HG03457 (cell line): ENCODE measurements around the gene PPP1R14C.

ENCODE experiments used
- ATAC-seq: cut with Tn5 transposase; IDR thresholded peaks from one replicate; pipeline ENCODE4 v1.9.1; 2021; ENCODE audit warnings: moderate number of reproducible peaks; ENCODE audit not compliant: unreplicated experiment

PPP1R14C gene

DNA sequence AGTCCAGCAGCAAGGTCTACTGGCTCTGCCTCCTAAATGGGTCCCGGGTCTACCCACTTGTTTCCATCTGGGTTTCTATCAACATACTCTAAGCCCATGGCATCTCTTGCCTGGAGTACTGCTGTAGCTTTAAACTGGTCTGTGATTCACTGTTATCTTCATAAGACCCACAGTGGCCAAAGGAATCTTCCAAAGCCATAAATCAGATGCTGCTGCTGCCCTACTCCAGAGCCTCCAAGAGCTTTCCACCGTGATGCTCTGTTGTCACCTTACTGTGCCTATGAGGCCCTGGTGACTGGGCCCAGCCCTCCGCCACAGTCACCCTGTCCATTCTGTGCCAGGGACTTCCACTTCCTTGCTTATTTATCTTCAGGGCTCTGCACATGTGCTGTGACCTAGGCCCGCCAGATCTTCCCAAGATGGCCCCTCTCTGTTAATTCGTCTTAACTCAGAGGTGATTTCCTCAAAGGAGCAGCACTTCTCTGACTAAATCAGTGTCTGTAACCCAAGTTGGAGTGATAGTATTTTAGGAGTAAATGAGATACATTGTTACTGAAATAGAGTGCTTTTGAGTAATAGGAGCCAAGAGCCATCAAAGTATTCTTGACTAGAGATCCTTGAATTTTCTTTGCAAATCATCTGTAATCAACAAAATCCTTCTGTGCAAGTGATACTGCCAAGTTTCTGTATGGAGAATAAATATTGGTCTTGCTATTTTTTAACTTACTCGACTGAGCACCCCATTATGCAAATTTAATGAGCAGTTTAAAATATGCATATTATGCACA lies 102.5 kb downstream of the PPP1R14C start:
- no peak for ATAC-seq

DNA sequence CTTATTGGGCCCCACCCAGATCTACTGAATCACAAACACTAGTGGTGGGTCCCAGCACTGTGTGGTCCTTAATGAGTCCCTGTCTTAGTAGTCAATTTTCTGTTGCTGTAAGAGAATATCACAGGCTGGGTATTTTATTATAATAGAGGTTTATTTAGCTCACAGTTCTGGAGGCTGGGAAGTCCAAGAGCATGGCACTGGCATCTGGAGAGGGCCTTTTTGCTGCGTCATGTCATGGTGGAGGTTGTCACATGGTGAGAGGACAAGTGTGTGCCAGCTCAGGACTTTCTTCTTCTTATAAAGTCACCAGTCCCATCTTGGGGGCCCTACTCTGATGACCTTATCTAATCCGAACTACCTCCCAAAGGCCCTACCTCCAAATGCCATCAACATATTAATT lies 105.0 kb downstream of the PPP1R14C start:
- ATAC-seq, result no peak

- no peak for ATAC-seq
Observed at GRCh38 chr6:150248300-150248699, 105.5 kb downstream of the PPP1R14C start.

- ATAC-seq, result no peak
Observed at GRCh38 chr6:150249261-150249660, 106.4 kb downstream of the PPP1R14C start.

GRCh38 chr6:150250826-150251225 lies 108.0 kb downstream of the PPP1R14C start:
- ATAC-seq, result no peak

GRCh38 chr6:150251566-150252186 lies 108.8 kb downstream of the PPP1R14C start:
- no peak for ATAC-seq

DNA sequence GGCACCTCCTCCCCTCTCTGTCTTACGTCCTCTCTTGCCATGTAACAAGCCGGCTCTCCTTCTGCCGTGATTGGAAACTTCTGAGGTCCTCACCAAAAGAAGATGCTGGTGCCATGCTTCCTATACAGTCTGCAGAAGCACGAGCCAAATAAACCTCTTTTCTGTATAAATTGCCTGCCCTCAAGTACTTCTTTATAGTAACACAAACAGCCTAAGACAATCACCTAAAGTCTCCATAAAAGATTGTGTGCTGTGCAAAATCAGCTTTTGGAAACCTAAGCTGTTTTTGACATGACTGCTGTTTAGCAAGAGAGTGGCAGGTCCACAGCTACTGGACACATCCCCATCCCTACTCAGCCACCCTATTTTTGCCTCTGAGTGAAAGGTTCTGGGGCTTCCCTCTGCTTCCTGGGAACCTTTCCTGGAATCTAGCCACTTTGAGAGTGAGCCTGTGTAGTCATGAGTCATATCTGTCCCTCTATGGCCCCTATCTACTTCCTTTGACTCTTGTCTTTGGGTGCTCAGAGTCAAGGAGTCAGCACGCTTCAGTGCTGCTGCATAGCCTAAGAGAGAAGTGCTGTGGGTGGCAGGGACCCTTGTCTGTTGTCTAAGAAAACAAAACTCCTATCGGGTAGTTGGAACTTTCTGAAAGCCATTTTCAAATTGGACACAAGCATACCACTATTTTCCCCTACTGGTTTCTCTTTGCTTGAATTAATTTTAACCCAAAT lies 110.0 kb downstream of the PPP1R14C start:
- ATAC-seq, result no peak

DNA sequence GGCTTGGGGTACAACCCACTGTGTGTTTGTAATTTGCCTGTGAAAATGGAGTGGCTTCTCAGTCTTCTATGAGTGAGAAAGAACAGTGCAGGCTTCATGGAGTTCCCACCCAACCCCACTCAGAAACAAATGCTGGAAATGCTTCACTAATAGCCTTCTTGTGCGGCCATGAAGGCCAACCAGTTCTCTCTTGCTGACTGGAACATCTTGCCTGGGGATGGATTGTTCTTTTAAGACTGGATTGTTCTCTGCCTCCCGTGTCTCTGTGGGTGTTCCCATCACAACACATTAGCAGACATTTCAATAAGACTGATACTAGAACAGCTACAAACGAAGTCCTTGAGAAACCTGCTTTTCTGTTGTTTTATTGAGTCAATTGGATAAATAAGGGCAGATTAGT lies 110.6 kb downstream of the PPP1R14C start:
- ATAC-seq, result no peak

GRCh38 chr6:150254770-150255169 lies 111.9 kb downstream of the PPP1R14C start:
- no peak for ATAC-seq

- no peak for ATAC-seq
Observed at GRCh38 chr6:150255840-150256239, 113.0 kb downstream of the PPP1R14C start.

DNA sequence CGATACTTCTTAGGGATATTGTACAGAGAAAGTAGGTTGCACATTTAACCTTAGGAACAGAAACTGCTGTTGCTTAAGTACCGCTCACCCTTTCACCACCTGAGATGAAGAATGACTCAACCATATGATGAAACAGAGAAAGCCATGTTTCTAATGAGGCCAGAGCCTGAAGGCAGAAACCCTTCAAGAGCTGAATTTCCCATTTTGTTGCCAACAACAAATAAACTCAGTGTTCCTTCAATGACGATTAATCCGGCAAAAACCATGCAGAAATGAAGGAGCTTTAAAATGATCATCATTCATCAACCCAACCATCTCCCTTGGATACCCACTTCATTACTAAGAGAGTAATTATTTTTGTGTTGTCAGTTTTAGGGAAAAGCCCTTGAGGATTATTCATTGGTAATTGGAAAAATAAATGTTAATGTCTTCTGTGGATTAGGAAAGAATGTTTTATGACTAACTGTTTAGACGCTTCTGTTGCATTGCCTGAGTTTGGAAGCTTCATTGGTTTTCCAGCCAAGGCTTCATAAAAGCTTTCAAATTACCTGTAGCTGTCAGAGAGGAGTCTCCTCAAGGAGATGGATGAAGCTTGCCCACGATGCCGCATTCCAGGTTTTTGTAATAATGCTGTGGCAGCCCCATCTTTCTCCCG lies 113.9 kb downstream of the PPP1R14C start:
- ATAC-seq, result no peak

DNA sequence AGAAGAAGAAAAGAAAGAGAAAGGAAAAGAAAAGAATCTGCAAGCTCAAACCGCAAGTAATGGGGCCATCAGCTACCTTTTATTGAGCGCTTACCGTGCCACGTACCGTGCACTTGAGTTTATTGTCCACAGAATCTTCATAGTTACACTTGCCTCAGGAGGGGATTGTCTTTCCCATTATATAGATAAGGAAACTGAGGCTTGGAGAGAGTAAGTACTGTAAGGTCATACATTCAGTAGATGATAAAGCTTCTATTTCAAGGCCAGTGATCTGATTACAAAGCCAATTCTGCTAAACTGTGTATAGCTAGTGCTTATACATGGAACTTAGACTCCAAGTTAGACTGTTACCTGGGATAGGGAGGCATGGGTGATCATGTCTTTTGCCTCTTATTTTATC lies 115.5 kb downstream of the PPP1R14C start:
- no peak for ATAC-seq

DNA sequence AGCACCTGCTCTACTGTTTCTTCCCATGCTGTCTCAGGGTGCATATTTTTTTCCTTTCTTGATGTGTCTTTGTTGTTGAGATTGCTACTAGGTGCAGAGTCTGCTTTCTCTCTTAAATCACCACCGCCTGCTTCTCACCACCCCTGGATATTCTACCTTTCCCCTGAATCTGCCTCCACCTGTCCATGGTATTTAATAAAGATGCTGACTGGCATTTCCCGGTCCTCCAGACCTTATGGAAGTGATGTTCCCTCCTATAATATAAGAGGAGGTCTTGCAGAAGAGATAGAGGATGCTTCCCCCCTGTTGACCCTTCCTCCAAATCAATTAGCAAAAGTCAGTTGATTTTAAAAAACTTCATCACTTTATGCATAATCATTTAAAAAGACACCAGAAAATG lies 118.1 kb downstream of the PPP1R14C start:
- ATAC-seq, result no peak

DNA sequence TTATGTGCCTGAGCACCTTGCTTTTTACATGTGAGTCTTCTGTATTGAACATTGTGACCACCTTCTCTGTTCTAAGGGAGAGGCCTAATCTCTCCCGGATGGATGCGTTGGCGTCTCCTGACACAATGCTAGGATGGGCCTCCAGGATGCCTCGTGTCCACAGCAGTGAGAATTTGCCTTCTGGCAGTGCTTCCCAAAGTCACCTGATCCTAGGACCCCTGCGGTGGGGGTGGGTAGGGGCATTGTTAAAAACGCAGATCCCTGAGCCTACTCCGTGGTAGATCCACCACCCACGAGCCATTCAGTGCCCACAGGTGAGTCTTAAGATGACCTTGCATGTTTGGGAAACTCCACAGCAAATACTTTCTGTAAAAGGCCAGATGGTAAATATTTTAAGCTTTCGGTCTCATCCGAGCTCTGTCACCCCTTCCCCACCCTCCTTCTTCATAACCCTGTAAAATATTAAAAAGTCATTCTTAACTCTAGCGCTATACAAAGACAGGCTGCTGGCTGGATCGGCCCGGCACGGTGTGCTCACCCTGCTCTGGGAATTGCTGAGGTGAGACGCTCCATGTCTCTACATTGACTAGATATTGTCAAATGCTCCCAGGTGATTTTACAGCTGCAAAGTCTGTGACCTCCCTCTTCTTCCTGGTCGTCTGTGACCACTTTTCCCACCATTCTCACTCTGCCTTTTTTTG lies 119.3 kb downstream of the PPP1R14C start:
- no peak for ATAC-seq

DNA sequence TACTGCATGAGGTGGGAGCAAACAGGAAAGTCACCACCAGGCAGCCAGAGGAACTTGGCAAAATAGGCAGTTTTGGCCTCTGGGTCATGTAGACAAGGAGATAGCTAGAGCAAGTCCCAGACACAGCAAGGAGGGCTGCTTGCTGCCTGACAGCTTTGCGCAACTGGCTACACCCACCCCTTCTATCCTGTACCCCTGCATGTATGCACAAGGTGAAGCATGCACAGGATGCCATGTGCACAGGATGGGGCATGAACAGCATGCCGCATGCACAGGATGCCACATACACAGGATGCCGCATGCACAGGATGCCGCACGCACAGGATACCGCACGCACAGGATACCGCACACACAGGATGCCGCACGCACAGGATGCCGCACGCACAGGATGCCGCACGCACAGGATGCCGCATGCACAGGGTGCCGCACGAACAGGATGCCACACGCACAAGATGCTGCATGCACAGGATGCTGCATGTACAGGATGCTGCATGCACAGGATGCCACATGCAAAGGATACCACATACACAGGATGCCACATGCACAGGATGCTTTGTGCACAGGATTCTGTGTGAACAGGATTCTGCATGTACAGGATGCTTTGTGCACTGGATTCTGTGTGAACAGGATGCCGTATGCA lies 121.0 kb downstream of the PPP1R14C start:
- ATAC-seq, result no peak

DNA sequence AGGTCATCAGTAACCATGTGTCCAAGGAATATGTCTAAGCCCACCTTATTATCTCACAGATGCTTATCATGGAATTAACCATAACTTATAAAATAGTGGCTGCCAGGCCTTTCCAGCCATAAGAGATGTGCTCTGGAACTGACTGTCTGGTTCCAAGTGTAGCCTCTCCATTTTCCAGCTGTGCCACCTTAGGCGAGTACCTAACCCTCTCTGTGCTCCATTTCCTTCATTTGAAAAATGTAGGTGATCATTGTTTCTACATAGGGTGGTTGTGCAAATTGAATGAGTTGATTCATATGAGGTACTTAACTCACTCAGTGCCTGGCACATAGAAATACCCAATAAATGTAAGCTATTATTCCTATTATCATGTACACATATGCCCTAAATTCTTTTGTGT lies 123.5 kb downstream of the PPP1R14C start:
- ATAC-seq, result no peak

GRCh38 chr6:150266963-150267685 lies 124.3 kb downstream of the PPP1R14C start:
- ATAC-seq, result no peak

GRCh38 chr6:150267686-150268561 lies 125.1 kb downstream of the PPP1R14C start:
- ATAC-seq, result no peak
